ENCODE results near the gene BCL11A. TPM values are rescaled to one million over a fixed set of nuclear protein-coding genes. Genes with fewer than 3 reads are reported as not detected.

Gene BCL11A
- total RNA-seq, 1 experiment from 2014 or later = 1.3 TPM

- Histone ChIP-seq H3K27me3 (replicated peaks; ENCODE audit: insufficient read depth, low read depth, low read length, poor library complexity) (peaks cover 6% of the 10 kb centered on the region), H3K36me3 (ENCODE audit: insufficient read depth, low read length, poor library complexity, severe bottlenecking) (no peaks in the 10 kb centered on the region), H3K27ac (ENCODE audit: low read depth, low read length, poor library complexity, severe bottlenecking) (no peak overlapping the region), H3K9me3 (ENCODE audit: low read depth, low read length, poor library complexity, severe bottlenecking) (no peaks in the 10 kb centered on the region), H3K4me1 (ENCODE audit: insufficient read depth, low read length, poor library complexity, severe bottlenecking) (no peaks in the 10 kb centered on the region), H3K4me3 (ENCODE audit: low read depth, low read length, poor library complexity, severe bottlenecking) (no peak overlapping the region)
- ChIA-PET CTCF (no interaction called here), POLR2A (ENCODE audit: low non-redundant PET) (no interaction called here)
- no TSS peak for BruUV-seq (replicated peaks)
- intact Hi-C loops (cut with micrococcal nuclease; ENCODE audit: unreplicated experiment) = no loop called here
- DNase-seq (ENCODE audit: low spot score) = no peak
- no peak for TF ChIP-seq CTCF (conservative IDR thresholded peaks at IDR 0.05; ENCODE audit: low read depth, low read length)
These were observed 99.6 kb downstream of the BCL11A start for GRCh38 chr2:60453872-60454271.

GRCh38 chr2:60453301-60453700 is 100.2 kb downstream of the BCL11A start:
- peaks cover 6% of the 10 kb centered on the region for H3K27me3 ChIP-seq (replicated peaks; ENCODE audit: insufficient read depth, low read depth, low read length, poor library complexity)
- TF ChIP-seq EZH2 (IDR thresholded peaks at IDR 0.05; ENCODE audit: borderline replicate concordance, low read depth, low read length, poor library complexity, severe bottlenecking) (no peak), CTCF (conservative IDR thresholded peaks at IDR 0.05; ENCODE audit: low read depth, low read length) (no peak)
- no peak for DNase-seq (ENCODE audit: low spot score)
- no peak overlapping the region for H3K27ac ChIP-seq (ENCODE audit: low read depth, low read length, poor library complexity, severe bottlenecking)
- H3K9me3 ChIP-seq (ENCODE audit: low read depth, low read length, poor library complexity, severe bottlenecking) = no peaks in the 10 kb centered on the region
- ChIA-PET POLR2A (ENCODE audit: low non-redundant PET) (no interaction called here), CTCF (no interaction called here)
- no peaks in the 10 kb centered on the region for H3K36me3 ChIP-seq (ENCODE audit: insufficient read depth, low read length, poor library complexity, severe bottlenecking)
- intact Hi-C loops (cut with micrococcal nuclease; ENCODE audit: unreplicated experiment) = no loop called here
- no peak overlapping the region for H3K4me3 ChIP-seq (ENCODE audit: low read depth, low read length, poor library complexity, severe bottlenecking)
- H3K4me1 ChIP-seq (ENCODE audit: insufficient read depth, low read length, poor library complexity, severe bottlenecking) = no peaks in the 10 kb centered on the region
- no TSS peak for BruUV-seq (replicated peaks)

DNA sequence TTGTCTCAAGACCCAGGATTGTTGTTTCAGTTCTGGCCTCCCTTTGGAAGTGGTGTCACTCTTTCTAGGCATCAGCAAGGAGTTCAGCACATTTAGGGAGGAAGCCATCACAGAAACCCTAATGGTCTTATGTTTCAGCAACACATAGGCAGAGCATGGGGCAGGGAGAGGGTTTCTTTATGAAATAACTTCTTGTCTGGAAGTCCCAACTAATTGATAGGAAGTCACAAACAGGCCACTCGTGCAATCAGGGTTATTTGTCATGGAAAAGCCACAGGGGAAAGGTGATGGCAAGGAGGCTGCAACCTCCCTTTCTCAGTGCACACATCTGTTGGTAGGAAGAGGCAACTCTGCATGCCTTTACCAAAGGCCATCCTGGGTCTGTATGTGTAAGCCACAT is 103.0 kb downstream of the BCL11A start:
- no peak overlapping the region for H3K4me3 ChIP-seq (ENCODE audit: low read depth, low read length, poor library complexity, severe bottlenecking)
- H3K9me3 ChIP-seq (ENCODE audit: low read depth, low read length, poor library complexity, severe bottlenecking) = no peaks in the 10 kb centered on the region
- no peak for TF ChIP-seq EZH2 (IDR thresholded peaks at IDR 0.05; ENCODE audit: borderline replicate concordance, low read depth, low read length, poor library complexity, severe bottlenecking)
- no peak for TF ChIP-seq CTCF (conservative IDR thresholded peaks at IDR 0.05; ENCODE audit: low read depth, low read length)
- no peak overlapping the region for H3K27ac ChIP-seq (ENCODE audit: low read depth, low read length, poor library complexity, severe bottlenecking)
- no peak for DNase-seq (ENCODE audit: low spot score)
- BruUV-seq (replicated peaks) = no TSS peak
- intact Hi-C loops (cut with micrococcal nuclease; ENCODE audit: unreplicated experiment) = no loop called here
- no peaks in the 10 kb centered on the region for H3K36me3 ChIP-seq (ENCODE audit: insufficient read depth, low read length, poor library complexity, severe bottlenecking)
- H3K4me1 ChIP-seq (ENCODE audit: insufficient read depth, low read length, poor library complexity, severe bottlenecking) = no peaks in the 10 kb centered on the region
- ChIA-PET CTCF (no interaction called here), POLR2A (ENCODE audit: low non-redundant PET) (no interaction called here)
- H3K27me3 ChIP-seq (replicated peaks; ENCODE audit: insufficient read depth, low read depth, low read length, poor library complexity) = peaks cover 10% of the 10 kb centered on the region

Measured in A673 (cell line).